H9 (cell line): ENCODE data around the gene CD244. TPM values are rescaled to one million over a fixed set of nuclear protein-coding genes. Genes with fewer than 3 reads are reported as not detected.

Experiments
- DNase-seq: peaks from one replicate; pipeline ENCODE4 v3.0.0-alpha.2; 2017
- H2AFZ ChIP-seq: one replicate; pipeline ENCODE4 v1.6.1; 2013; ENCODE audit warnings: mild to moderate bottlenecking, low read length, control low read depth, moderate library complexity
- H2AK5ac ChIP-seq: 2 replicates; pipeline ENCODE4 v1.6.1; 2013; ENCODE audit warnings: low read length, control low read depth, mixed read lengths; ENCODE audit not compliant: insufficient read length
- H2BK120ac ChIP-seq: one replicate; pipeline ENCODE4 v1.6.1; 2013; ENCODE audit warnings: low read depth, mild to moderate bottlenecking, low read length, control low read depth, inconsistent platforms; ENCODE audit not compliant: poor library complexity, severe bottlenecking
- H2BK12ac ChIP-seq: 2 replicates; pipeline ENCODE4 v1.6.1; 2013; ENCODE audit warnings: low read length, control low read depth, mixed read lengths, low read depth; ENCODE audit not compliant: insufficient read length
- H2BK15ac ChIP-seq: 2 replicates; pipeline ENCODE4 v1.6.1; 2013; ENCODE audit warnings: low read depth, low read length, control low read depth
- H2BK20ac ChIP-seq: one replicate; pipeline ENCODE4 v1.6.1; 2013; ENCODE audit warnings: low read depth, mild to moderate bottlenecking, low read length, control low read depth, inconsistent platforms; ENCODE audit not compliant: poor library complexity, severe bottlenecking
- H2BK5ac ChIP-seq: 2 replicates; pipeline ENCODE4 v1.6.1; 2013; ENCODE audit warnings: low read length, control low read depth, mixed read lengths; ENCODE audit not compliant: insufficient read length
- H3K14ac ChIP-seq: 2 replicates; pipeline ENCODE4 v1.6.1; 2013; ENCODE audit warnings: low read length, control low read depth; ENCODE audit not compliant: insufficient read depth
- H3K18ac ChIP-seq: 2 replicates; pipeline ENCODE4 v1.6.1; 2013; ENCODE audit warnings: low read depth, mild to moderate bottlenecking, mixed read lengths, low read length, control low read depth; ENCODE audit not compliant: insufficient read length
- H3K23ac ChIP-seq: 2 replicates; pipeline ENCODE4 v1.6.1; 2013; ENCODE audit warnings: low read length, control low read depth, mixed read lengths, low read depth; ENCODE audit not compliant: insufficient read length
- H3K23me2 ChIP-seq: 2 replicates; pipeline ENCODE4 v1.6.1; 2013; ENCODE audit warnings: low read depth, mild to moderate bottlenecking, mixed read lengths, low read length, control low read depth; ENCODE audit not compliant: insufficient read length, poor library complexity, severe bottlenecking
- H3K27ac ChIP-seq: 2 replicates; pipeline ENCODE4 v1.5.1; 2013; ENCODE audit warnings: low read length, control low read depth, mixed read lengths, low read depth; ENCODE audit not compliant: insufficient read length
- H3K27me3 ChIP-seq: 2 replicates; pipeline ENCODE4 v1.6.1; 2013; ENCODE audit warnings: low read length, control low read depth, inconsistent platforms; ENCODE audit not compliant: insufficient read depth
- H3K4ac ChIP-seq: 2 replicates; pipeline ENCODE4 v1.6.1; 2013; ENCODE audit warnings: low read depth, mild to moderate bottlenecking, control low read depth, inconsistent platforms, low read length, moderate library complexity
- H3K4me1 ChIP-seq: 2 replicates; pipeline ENCODE4 v1.6.1; 2013; ENCODE audit warnings: low read length, control low read depth, inconsistent platforms; ENCODE audit not compliant: insufficient read depth
- H3K4me2 ChIP-seq: 2 replicates; pipeline ENCODE4 v1.6.1; 2013; ENCODE audit warnings: low read length, control low read depth, mixed read lengths; ENCODE audit not compliant: insufficient read length, insufficient read depth
- H3K56ac ChIP-seq: 2 replicates; pipeline ENCODE4 v1.6.1; 2013; ENCODE audit warnings: low read depth, mild to moderate bottlenecking, mixed read lengths, low read length, control low read depth; ENCODE audit not compliant: insufficient read length
- H3K79me1 ChIP-seq: 2 replicates; pipeline ENCODE4 v1.6.1; 2013; ENCODE audit warnings: low read depth, mild to moderate bottlenecking, moderate library complexity, low read length, control low read depth, inconsistent platforms; ENCODE audit not compliant: insufficient read depth, poor library complexity, severe bottlenecking
- H3K79me2 ChIP-seq: 2 replicates; pipeline ENCODE4 v1.6.1; 2013; ENCODE audit warnings: low read length, control low read depth, inconsistent platforms; ENCODE audit not compliant: insufficient read depth
- H3K9ac ChIP-seq: 2 replicates; pipeline ENCODE4 v1.6.1; 2013; ENCODE audit warnings: low read length, control low read depth, mixed read lengths; ENCODE audit not compliant: insufficient read length; ENCODE audit errors: extremely low read depth
- H3K9me3 ChIP-seq: one replicate; pipeline ENCODE4 v1.6.1; 2013; ENCODE audit warnings: low read depth, low read length, inconsistent platforms; ENCODE audit not compliant: control insufficient read depth
- H3T11ph ChIP-seq: one replicate; pipeline ENCODE4 v1.6.1; 2013; ENCODE audit warnings: mild to moderate bottlenecking, low read length, control low read depth, inconsistent platforms
- H4K20me1 ChIP-seq: one replicate; pipeline ENCODE4 v1.6.1; 2013; ENCODE audit not compliant: control insufficient read depth, insufficient read length, insufficient read depth
- H4K5ac ChIP-seq: 2 replicates; pipeline ENCODE4 v1.6.1; 2013; ENCODE audit warnings: low read depth, mild to moderate bottlenecking, mixed read lengths, low read length, control low read depth; ENCODE audit not compliant: insufficient read length
- H4K8ac ChIP-seq: replicated peaks from 2 replicates; pipeline ENCODE4 v1.6.1; 2013; ENCODE audit warnings: low read length, control low read depth, mixed read lengths, low read depth; ENCODE audit not compliant: insufficient read length
- H4K91ac ChIP-seq: 2 replicates; pipeline ENCODE4 v1.6.1; 2013; ENCODE audit warnings: low read depth, mild to moderate bottlenecking, moderate library complexity, mixed read lengths, low read length, control low read depth; ENCODE audit not compliant: insufficient read length
- H3K27ac Mint-ChIP-seq, 3 experiments: 2 replicates in 2 of 3; 3 replicates in 1 of 3; pipeline ENCODE4 v1.8.0; 2020 to 2021; ENCODE audit warnings: mixed read lengths in 3 of 3, mild to moderate bottlenecking in 1 of 3, moderate library complexity in 1 of 3
- H3K27me3 Mint-ChIP-seq: 2 replicates; pipeline ENCODE4 v1.8.0; 2021; ENCODE audit warnings: low read depth, mild to moderate bottlenecking, moderate library complexity, mixed read lengths
- H3K36me3 Mint-ChIP-seq, 3 experiments: 2 replicates in 2 of 3; 3 replicates in 1 of 3; pipeline ENCODE4 v1.8.0; 2020 to 2021; ENCODE audit warnings: low read depth in 3 of 3, mixed read lengths in 3 of 3; ENCODE audit not compliant: insufficient read depth in 1 of 3
- H3K4me1 Mint-ChIP-seq, 2 experiments: 2 replicates each; pipeline ENCODE4 v1.8.0; 2020; ENCODE audit warnings: mixed read lengths in 2 of 2
- H3K4me3 Mint-ChIP-seq, 2 experiments: 2 replicates in 1 of 2; 3 replicates in 1 of 2; pipeline ENCODE4 v1.8.0; 2020 to 2021; ENCODE audit warnings: mild to moderate bottlenecking in 2 of 2, mixed read lengths in 2 of 2, moderate library complexity in 1 of 2
- H3K9me3 Mint-ChIP-seq, 2 experiments: 2 replicates in 1 of 2; 3 replicates in 1 of 2; pipeline ENCODE4 v1.8.0; 2020; ENCODE audit warnings: mild to moderate bottlenecking in 2 of 2, mixed read lengths in 2 of 2, moderate library complexity in 1 of 2
- CTCF ChIP-seq: fragments of 200-600 bp; sonication (generic); conservative IDR thresholded peaks from 3 replicates; pipeline ENCODE4 v1.8.0; 2021; ENCODE audit warnings: antibody characterized with exemption, mild to moderate bottlenecking
- WGBS: extraction: QIAGEN DNeasy Blood & Tissue Kit; methylation state at CpG from one replicate; pipeline ENCODE4 v1.1.7; 2013; ENCODE audit warnings: missing lambda C conversion rate, low lambda C conversion rate, mixed read lengths; ENCODE audit not compliant: insufficient read length; ENCODE audit errors: extremely low coverage; 5-methylcytosine and 5-hydroxymethylcytosine counted together
- total RNA-seq: library from RNA; stranded (reverse); gene quantifications from 2 replicates; pipeline ENCODE4 v1.2.1, GENCODE V29; 2021

Gene CD244
- total RNA-seq, 1 experiment from 2014 or later = not detected

GRCh38 chr1:160795951-160796383 lies 66.7 kb downstream of the CD244 start, which contains the start of gene LY9:
Gene LY9, plus strand, starts transcription at chr1:160796174. Its CDS starts 14 bp downstream, at chr1:160796188.
- Histone ChIP-seq H3K79me2 (no peaks in the 10 kb centered on the region), H4K91ac (no peak within 1 kb of the TSS), H4K20me1 (no peaks in the 10 kb centered on the region), H3K18ac (no peak within 1 kb of the TSS), H2AK5ac (no peak within 1 kb of the TSS), H3K9me3 (no peaks in the 10 kb centered on the region), H3K4me1 (no peaks in the 10 kb centered on the region), H3K56ac (no peak within 1 kb of the TSS), H3K27ac (no peak within 1 kb of the TSS), H3K27me3 (no peaks in the 10 kb centered on the region), H2BK20ac (no peak within 1 kb of the TSS), H2BK5ac (no peak within 1 kb of the TSS), H3K9ac (no peak within 1 kb of the TSS), H3K79me1 (no peaks in the 10 kb centered on the region), H3K4ac (no peak within 1 kb of the TSS), H4K8ac (no peak within 1 kb of the TSS), H3K23ac (no peak within 1 kb of the TSS), H2BK15ac (no peak within 1 kb of the TSS), H2BK12ac (no peak within 1 kb of the TSS), H4K5ac (no peak within 1 kb of the TSS), H3T11ph (no peak within 1 kb of the TSS), H3K23me2 (no peaks in the 10 kb centered on the region), H3K4me2 (no peak within 1 kb of the TSS), H2AFZ (no peak within 1 kb of the TSS), H2BK120ac (no peak within 1 kb of the TSS), H3K14ac (no peak within 1 kb of the TSS)
- H3K4me1 Mint-ChIP-seq = no peaks in the 10 kb centered on the region
- TF ChIP-seq CTCF = no peak
- H3K27me3 Mint-ChIP-seq = peaks cover 3% of the 10 kb centered on the region; the same call in 1 of the 2 replicates
- peak within 1 kb of the TSS in 1 of 3 experiments; percentile 40; a peak in 2 of 7 replicates for H3K27ac Mint-ChIP-seq
- DNase-seq = no peak
- no CpG with 5 or more reads among the region's 4 CpGs for WGBS
- H3K9me3 Mint-ChIP-seq = no peaks in the 10 kb centered on the region
- H3K4me3 Mint-ChIP-seq = no peak within 1 kb of the TSS
- no peaks in the 10 kb centered on the region; a peak in 1 of 7 replicates for H3K36me3 Mint-ChIP-seq
